OCI-LY3 (cell line): ENCODE data around the gene ARHGAP5.

Experiments used
- EZH2phosphoT487 ChIP-seq: fragments of 200-600 bp; shearing (Covaris generic); IDR thresholded peaks from 2 replicates; pipeline ENCODE4 v1.6.1; 2018; ENCODE audit warnings: antibody characterized with exemption, mixed run types, low read depth
- TF ChIP-seq, protein P1 (sequence below): fragments of 200-600, 300-600 bp; sonication (generic); IDR thresholded peaks from 2 replicates; pipeline ENCODE4 v1.5.1; 2014; ENCODE audit warnings: antibody characterized with exemption, low read length, low read depth

DNA sequence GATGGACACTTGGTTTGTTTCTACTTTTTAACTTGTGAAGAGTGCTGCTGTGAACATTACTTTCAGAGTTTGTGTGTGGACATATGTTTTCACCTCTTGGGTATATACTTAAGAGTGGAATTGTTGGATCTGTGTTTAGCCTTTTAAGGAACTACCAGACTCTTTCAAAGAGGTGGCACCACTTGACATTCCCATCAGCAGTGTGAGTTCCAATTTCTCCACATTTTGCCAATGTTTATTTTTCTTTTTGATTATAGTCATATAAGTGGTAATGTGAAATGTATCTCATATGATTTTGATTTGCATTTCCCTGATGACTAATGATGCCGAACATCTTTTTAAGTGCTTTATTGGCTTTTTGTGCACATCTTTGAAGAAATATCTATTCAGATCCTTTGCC lies 44.8 kb downstream of the ARHGAP5 start:
- TF ChIP-seq, protein P1, sequence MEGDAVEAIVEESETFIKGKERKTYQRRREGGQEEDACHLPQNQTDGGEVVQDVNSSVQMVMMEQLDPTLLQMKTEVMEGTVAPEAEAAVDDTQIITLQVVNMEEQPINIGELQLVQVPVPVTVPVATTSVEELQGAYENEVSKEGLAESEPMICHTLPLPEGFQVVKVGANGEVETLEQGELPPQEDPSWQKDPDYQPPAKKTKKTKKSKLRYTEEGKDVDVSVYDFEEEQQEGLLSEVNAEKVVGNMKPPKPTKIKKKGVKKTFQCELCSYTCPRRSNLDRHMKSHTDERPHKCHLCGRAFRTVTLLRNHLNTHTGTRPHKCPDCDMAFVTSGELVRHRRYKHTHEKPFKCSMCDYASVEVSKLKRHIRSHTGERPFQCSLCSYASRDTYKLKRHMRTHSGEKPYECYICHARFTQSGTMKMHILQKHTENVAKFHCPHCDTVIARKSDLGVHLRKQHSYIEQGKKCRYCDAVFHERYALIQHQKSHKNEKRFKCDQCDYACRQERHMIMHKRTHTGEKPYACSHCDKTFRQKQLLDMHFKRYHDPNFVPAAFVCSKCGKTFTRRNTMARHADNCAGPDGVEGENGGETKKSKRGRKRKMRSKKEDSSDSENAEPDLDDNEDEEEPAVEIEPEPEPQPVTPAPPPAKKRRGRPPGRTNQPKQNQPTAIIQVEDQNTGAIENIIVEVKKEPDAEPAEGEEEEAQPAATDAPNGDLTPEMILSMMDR: no peak
- no peak for TF ChIP-seq EZH2phosphoT487
